ENCODE results near the gene SELENOI.
"Not testable (repeated sequence)": the region's sequence is repeated elsewhere in the genome, so short reads cannot be mapped to it uniquely, and the experiment has no call there.

Gene SELENOI

GRCh38 chr2:26356771-26357170, 10.8 kb downstream of the SELENOI start:
- no peak for DNase-seq (ENCODE audit: low read depth in 2 of 2)

- no peak for DNase-seq (ENCODE audit: low read depth in 2 of 2)
These were observed 14.0 kb downstream of the SELENOI start for GRCh38 chr2:26359886-26360473.

GRCh38 chr2:26363323-26363722, 17.4 kb downstream of the SELENOI start:
- DNase-seq (ENCODE audit: low read depth in 2 of 2) = no peak

GRCh38 chr2:26363958-26364357, 18.0 kb downstream of the SELENOI start:
- DNase-seq (ENCODE audit: low read depth in 2 of 2) = no peak

- DNase-seq (ENCODE audit: low read depth in 2 of 2) = no peak
These were observed 18.7 kb downstream of the SELENOI start for GRCh38 chr2:26364669-26365068.

- no peak for DNase-seq (ENCODE audit: low read depth in 2 of 2)
These were observed 21.0 kb downstream of the SELENOI start for GRCh38 chr2:26366957-26367356.

- not testable (repeated sequence) for DNase-seq (ENCODE audit: low read depth in 2 of 2)
These were observed 23.7 kb downstream of the SELENOI start for GRCh38 chr2:26369664-26370063.

- not testable (repeated sequence) for DNase-seq (ENCODE audit: low read depth in 2 of 2)
These were observed 25.0 kb downstream of the SELENOI start for GRCh38 chr2:26370909-26371308.

GRCh38 chr2:26376799-26377198, 30.9 kb downstream of the SELENOI start:
- DNase-seq (ENCODE audit: low read depth in 2 of 2) = no peak

GRCh38 chr2:26380281-26380680, 34.3 kb downstream of the SELENOI start:
- DNase-seq (ENCODE audit: low read depth in 2 of 2) = no peak

GRCh38 chr2:26382564-26382963, 36.6 kb downstream of the SELENOI start:
- DNase-seq (ENCODE audit: low read depth in 2 of 2) = no peak

GRCh38 chr2:26384183-26384582, 38.2 kb downstream of the SELENOI start:
- DNase-seq (ENCODE audit: low read depth in 2 of 2) = no peak

- no peak for DNase-seq (ENCODE audit: low read depth in 2 of 2)
These were observed 38.7 kb downstream of the SELENOI start for GRCh38 chr2:26384597-26384996.

- no peak for DNase-seq (ENCODE audit: low read depth in 2 of 2)
These were observed 41.2 kb downstream of the SELENOI start for GRCh38 chr2:26387189-26387588.

- no peak for DNase-seq (ENCODE audit: low read depth in 2 of 2)
These were observed 48.8 kb downstream of the SELENOI start for GRCh38 chr2:26394694-26395093.

- no peak for DNase-seq (ENCODE audit: low read depth in 2 of 2)
These were observed 49.5 kb downstream of the SELENOI start for GRCh38 chr2:26395394-26395793.

- peak; percentile 11 to 24 for DNase-seq (ENCODE audit: low read depth in 2 of 2)
These were observed 50.9 kb downstream of the SELENOI start for GRCh38 chr2:26396734-26397298.

GRCh38 chr2:26399771-26400376, 53.9 kb downstream of the SELENOI start:
- no peak for DNase-seq (ENCODE audit: low read depth in 2 of 2)

- DNase-seq (ENCODE audit: low read depth in 2 of 2) = no peak
These were observed 54.8 kb downstream of the SELENOI start for GRCh38 chr2:26400723-26401122.

GRCh38 chr2:26401739-26402541, 56.0 kb downstream of the SELENOI start, which contains the start of gene DRC1:
DRC1 (plus strand) TSS chr2:26401920; CDS start chr2:26401990, 70 bp downstream.
- peak in 1 of 2 experiments; percentile 18 for DNase-seq (ENCODE audit: low read depth in 2 of 2)

- DNase-seq (ENCODE audit: low read depth in 2 of 2) = no peak
These were observed 61.6 kb downstream of the SELENOI start for GRCh38 chr2:26407526-26407925.

GRCh38 chr2:26409785-26410184, 63.8 kb downstream of the SELENOI start:
- DNase-seq (ENCODE audit: low read depth in 2 of 2) = no peak

Measured in stimulated activated CD4-positive, alpha-beta T cell treated with anti-CD3 and anti-CD28 coated beads, Interleukin-12 subunit alpha, Interleukin-12 subunit beta, amount 100 ng/mL, for 24 hours (primary cell).